Measurements from ENCODE around the gene CBLC. TPM values are rescaled to one million over a fixed set of nuclear protein-coding genes. Genes with fewer than 3 reads are reported as not detected.

Gene CBLC
- total RNA-seq, 1 experiment from 2014 or later = 42.3 TPM

- Histone ChIP-seq H3K27me3 (replicated peaks; ENCODE audit: control insufficient read depth, insufficient read depth, low read length) (no peaks in the 10 kb centered on the region), H3K9me3 (no peaks in the 10 kb centered on the region), H3K36me3 (ENCODE audit: control insufficient read depth, insufficient read depth, low read length) (peaks cover 9% of the 10 kb centered on the region), H3K4me1 (peaks cover 5% of the 10 kb centered on the region; the same call in 1 of the 2 replicates), H3K4me3 (ENCODE audit: low read depth, low read length) (no peak overlapping the region)
- peaks cover 54% of the 10 kb centered on the region for H3K36me3 Mint-ChIP-seq (ENCODE audit: insufficient read depth, unreplicated experiment)
- H3K4me1 Mint-ChIP-seq (ENCODE audit: low read depth, unreplicated experiment) = peaks cover 14% of the 10 kb centered on the region
- BruUV-seq (replicated peaks) = no TSS peak
- H3K27ac Mint-ChIP-seq (ENCODE audit: unreplicated experiment) = no peak overlapping the region
- DNase-seq = no peak
- H3K4me3 Mint-ChIP-seq (ENCODE audit: unreplicated experiment) = no peak overlapping the region
- H3K9me3 Mint-ChIP-seq (ENCODE audit: unreplicated experiment) = no peaks in the 10 kb centered on the region
- TF ChIP-seq, protein P1, sequence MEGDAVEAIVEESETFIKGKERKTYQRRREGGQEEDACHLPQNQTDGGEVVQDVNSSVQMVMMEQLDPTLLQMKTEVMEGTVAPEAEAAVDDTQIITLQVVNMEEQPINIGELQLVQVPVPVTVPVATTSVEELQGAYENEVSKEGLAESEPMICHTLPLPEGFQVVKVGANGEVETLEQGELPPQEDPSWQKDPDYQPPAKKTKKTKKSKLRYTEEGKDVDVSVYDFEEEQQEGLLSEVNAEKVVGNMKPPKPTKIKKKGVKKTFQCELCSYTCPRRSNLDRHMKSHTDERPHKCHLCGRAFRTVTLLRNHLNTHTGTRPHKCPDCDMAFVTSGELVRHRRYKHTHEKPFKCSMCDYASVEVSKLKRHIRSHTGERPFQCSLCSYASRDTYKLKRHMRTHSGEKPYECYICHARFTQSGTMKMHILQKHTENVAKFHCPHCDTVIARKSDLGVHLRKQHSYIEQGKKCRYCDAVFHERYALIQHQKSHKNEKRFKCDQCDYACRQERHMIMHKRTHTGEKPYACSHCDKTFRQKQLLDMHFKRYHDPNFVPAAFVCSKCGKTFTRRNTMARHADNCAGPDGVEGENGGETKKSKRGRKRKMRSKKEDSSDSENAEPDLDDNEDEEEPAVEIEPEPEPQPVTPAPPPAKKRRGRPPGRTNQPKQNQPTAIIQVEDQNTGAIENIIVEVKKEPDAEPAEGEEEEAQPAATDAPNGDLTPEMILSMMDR (IDR thresholded peaks at IDR 0.05; ENCODE audit: insufficient read depth in 1 of 2, low read depth in 1 of 2, low read length in 1 of 2, severe bottlenecking in 1 of 2, unreplicated experiment in 1 of 2) = no peak
- CTCF ChIA-PET = interaction anchor here (1.4 kb wide), 1 partner anchor 58 kb away, joined by 3 read pairs; no protein-coding TSS in a partner anchor
- intact Hi-C loops (cut with micrococcal nuclease; ENCODE audit: unreplicated experiment) = no loop called here
- no peaks in the 10 kb centered on the region for H3K27me3 Mint-ChIP-seq (ENCODE audit: insufficient read depth, unreplicated experiment)
- POLR2A ChIA-PET = interaction anchor here (0.5 kb wide), 1 partner anchor 389 kb away, joined by 3 read pairs; no protein-coding TSS in a partner anchor
Measured at GRCh38 chr19:44785993-44786392, 8.3 kb downstream of the CBLC start.

- ChIA-PET CTCF (no interaction called here), POLR2A (interaction anchor here (0.6 kb wide), 1 partner anchor 57 kb away, joined by 3 read pairs; the partner anchor contains the start of gene NECTIN2)
- no peak overlapping the region for H3K4me3 Mint-ChIP-seq (ENCODE audit: unreplicated experiment)
- intact Hi-C loops (cut with micrococcal nuclease; ENCODE audit: unreplicated experiment) = no loop called here
- H3K27me3 Mint-ChIP-seq (ENCODE audit: insufficient read depth, unreplicated experiment) = no peaks in the 10 kb centered on the region
- H3K4me1 Mint-ChIP-seq (ENCODE audit: low read depth, unreplicated experiment) = peaks cover 14% of the 10 kb centered on the region
- H3K9me3 ChIP-seq = no peaks in the 10 kb centered on the region
- no peak overlapping the region for H3K27ac Mint-ChIP-seq (ENCODE audit: unreplicated experiment)
- DNase-seq = no peak
- H3K27me3 ChIP-seq (replicated peaks; ENCODE audit: control insufficient read depth, insufficient read depth, low read length) = no peaks in the 10 kb centered on the region
- BruUV-seq (replicated peaks) = no TSS peak
- no peaks in the 10 kb centered on the region for H3K9me3 Mint-ChIP-seq (ENCODE audit: unreplicated experiment)
- peaks cover 82% of the 10 kb centered on the region for H3K36me3 Mint-ChIP-seq (ENCODE audit: insufficient read depth, unreplicated experiment)
- TF ChIP-seq, protein P1 (IDR thresholded peaks at IDR 0.05; ENCODE audit: insufficient read depth in 1 of 2, low read depth in 1 of 2, low read length in 1 of 2, severe bottlenecking in 1 of 2, unreplicated experiment in 1 of 2) = no peak
- H3K36me3 ChIP-seq (ENCODE audit: control insufficient read depth, insufficient read depth, low read length) = peaks cover 12% of the 10 kb centered on the region
- no peak overlapping the region for H3K4me3 ChIP-seq (ENCODE audit: low read depth, low read length)
- H3K4me1 ChIP-seq = peaks cover 5% of the 10 kb centered on the region; the same call in 1 of the 2 replicates
Measured at GRCh38 chr19:44788971-44789370, 11.3 kb downstream of the CBLC start.

GRCh38 chr19:44789943-44790483 lies 12.3 kb downstream of the CBLC start:
- no peak for DNase-seq
- peaks cover 13% of the 10 kb centered on the region for H3K36me3 ChIP-seq (ENCODE audit: control insufficient read depth, insufficient read depth, low read length)
- ChIA-PET POLR2A (no interaction called here), CTCF (no interaction called here)
- H3K4me1 ChIP-seq = peaks cover 3% of the 10 kb centered on the region; the same call in 1 of the 2 replicates
- intact Hi-C loops (cut with micrococcal nuclease; ENCODE audit: unreplicated experiment) = no loop called here
- Mint-ChIP-seq H3K4me3 (ENCODE audit: unreplicated experiment) (no peak overlapping the region), H3K27me3 (ENCODE audit: insufficient read depth, unreplicated experiment) (no peaks in the 10 kb centered on the region), H3K36me3 (ENCODE audit: insufficient read depth, unreplicated experiment) (peaks cover 81% of the 10 kb centered on the region), H3K4me1 (ENCODE audit: low read depth, unreplicated experiment) (peaks cover 6% of the 10 kb centered on the region), H3K27ac (ENCODE audit: unreplicated experiment) (no peak overlapping the region), H3K9me3 (ENCODE audit: unreplicated experiment) (no peaks in the 10 kb centered on the region)
- no peaks in the 10 kb centered on the region for H3K27me3 ChIP-seq (replicated peaks; ENCODE audit: control insufficient read depth, insufficient read depth, low read length)
- H3K9me3 ChIP-seq = no peaks in the 10 kb centered on the region
- TF ChIP-seq, protein P1 (IDR thresholded peaks at IDR 0.05; ENCODE audit: insufficient read depth in 1 of 2, low read depth in 1 of 2, low read length in 1 of 2, severe bottlenecking in 1 of 2, unreplicated experiment in 1 of 2) = no peak
- no peak overlapping the region for H3K4me3 ChIP-seq (ENCODE audit: low read depth, low read length)
- no TSS peak for BruUV-seq (replicated peaks)
